Measurements from ENCODE around the gene ACP1.

DNA sequence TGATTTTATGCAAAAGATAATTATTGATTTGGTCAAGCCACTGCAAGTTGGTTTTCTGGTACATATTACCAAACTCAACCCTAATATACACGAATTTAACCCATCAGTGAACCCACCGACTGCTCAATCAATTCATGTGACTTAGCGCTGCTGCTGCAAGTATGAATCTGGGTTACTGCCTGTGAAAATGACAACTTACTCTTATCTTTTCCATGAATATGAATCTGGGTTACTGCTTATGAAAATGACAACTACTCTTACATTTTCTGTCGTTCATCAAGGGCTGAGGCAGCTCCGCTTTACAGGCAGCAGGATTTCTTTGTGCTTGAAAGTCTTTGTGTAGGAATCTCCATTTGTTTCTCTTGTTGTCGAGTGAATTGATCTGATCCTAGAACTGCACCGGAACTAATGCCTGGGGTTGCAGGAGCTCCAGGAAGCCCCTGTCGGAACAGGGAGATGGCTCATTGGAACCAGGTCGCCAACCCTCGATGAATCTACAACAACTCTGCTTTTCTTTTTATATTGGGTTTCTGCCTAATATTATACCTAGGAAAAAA lies 45.3 kb downstream of the ACP1 start:
- TF ChIP-seq, protein P1, sequence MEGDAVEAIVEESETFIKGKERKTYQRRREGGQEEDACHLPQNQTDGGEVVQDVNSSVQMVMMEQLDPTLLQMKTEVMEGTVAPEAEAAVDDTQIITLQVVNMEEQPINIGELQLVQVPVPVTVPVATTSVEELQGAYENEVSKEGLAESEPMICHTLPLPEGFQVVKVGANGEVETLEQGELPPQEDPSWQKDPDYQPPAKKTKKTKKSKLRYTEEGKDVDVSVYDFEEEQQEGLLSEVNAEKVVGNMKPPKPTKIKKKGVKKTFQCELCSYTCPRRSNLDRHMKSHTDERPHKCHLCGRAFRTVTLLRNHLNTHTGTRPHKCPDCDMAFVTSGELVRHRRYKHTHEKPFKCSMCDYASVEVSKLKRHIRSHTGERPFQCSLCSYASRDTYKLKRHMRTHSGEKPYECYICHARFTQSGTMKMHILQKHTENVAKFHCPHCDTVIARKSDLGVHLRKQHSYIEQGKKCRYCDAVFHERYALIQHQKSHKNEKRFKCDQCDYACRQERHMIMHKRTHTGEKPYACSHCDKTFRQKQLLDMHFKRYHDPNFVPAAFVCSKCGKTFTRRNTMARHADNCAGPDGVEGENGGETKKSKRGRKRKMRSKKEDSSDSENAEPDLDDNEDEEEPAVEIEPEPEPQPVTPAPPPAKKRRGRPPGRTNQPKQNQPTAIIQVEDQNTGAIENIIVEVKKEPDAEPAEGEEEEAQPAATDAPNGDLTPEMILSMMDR (IDR thresholded peaks at IDR 0.05), result no peak
- no peak for TF ChIP-seq POLR2A (IDR thresholded peaks at IDR 0.05)
- TF ChIP-seq POLR2AphosphoS5 (IDR thresholded peaks at IDR 0.05), result no peak
